Urinary bladder (tissue), 4 donors: ENCODE measurements around the gene TEX51. TPM values are rescaled to one million over a fixed set of nuclear protein-coding genes. Genes with fewer than 3 reads are reported as not detected.

ENCODE experiments used
- DNase-seq: peaks from one replicate; pipeline ENCODE4 v3.0.0-alpha.2; 2015; ENCODE audit errors: extremely low spot score
- H3K27ac ChIP-seq: one replicate; pipeline ENCODE4 v1.5.1; 2013; ENCODE audit warnings: low read depth, mild to moderate bottlenecking, moderate library complexity
- H3K36me3 ChIP-seq: one replicate; pipeline ENCODE4 v1.6.1; 2013; ENCODE audit warnings: mild to moderate bottlenecking, moderate library complexity; ENCODE audit not compliant: insufficient read depth
- H3K4me1 ChIP-seq: one replicate; pipeline ENCODE4 v1.6.1; 2013; ENCODE audit warnings: mild to moderate bottlenecking, moderate library complexity; ENCODE audit not compliant: insufficient read depth
- H3K4me3 ChIP-seq: one replicate; pipeline ENCODE4 v1.5.1; 2013; ENCODE audit warnings: low read depth, low read length
- WGBS: extraction: QIAGEN DNeasy Blood & Tissue Kit; methylation state at CpG from one replicate; pipeline ENCODE4 v1.1.7; 2013; 5-methylcytosine and 5-hydroxymethylcytosine counted together
- polyA plus RNA-seq: library from polyadenylated mRNA; stranded (reverse); fragments of 200-250 nt; gene quantifications from one replicate; pipeline ENCODE4 v1.2.3, GENCODE V29; 2013
- total RNA-seq: library from RNA; depleted of rRNA; stranded (reverse); fragments of >200 nt; gene quantifications from one replicate; pipeline ENCODE4 v1.2.3, GENCODE V29; 2014
- donor health status: healthy with polysubstance abuse.
- donor health status: healthy.

The TEX51 gene
- total and polyA plus RNA-seq, 2 donors, result not detected

DNA sequence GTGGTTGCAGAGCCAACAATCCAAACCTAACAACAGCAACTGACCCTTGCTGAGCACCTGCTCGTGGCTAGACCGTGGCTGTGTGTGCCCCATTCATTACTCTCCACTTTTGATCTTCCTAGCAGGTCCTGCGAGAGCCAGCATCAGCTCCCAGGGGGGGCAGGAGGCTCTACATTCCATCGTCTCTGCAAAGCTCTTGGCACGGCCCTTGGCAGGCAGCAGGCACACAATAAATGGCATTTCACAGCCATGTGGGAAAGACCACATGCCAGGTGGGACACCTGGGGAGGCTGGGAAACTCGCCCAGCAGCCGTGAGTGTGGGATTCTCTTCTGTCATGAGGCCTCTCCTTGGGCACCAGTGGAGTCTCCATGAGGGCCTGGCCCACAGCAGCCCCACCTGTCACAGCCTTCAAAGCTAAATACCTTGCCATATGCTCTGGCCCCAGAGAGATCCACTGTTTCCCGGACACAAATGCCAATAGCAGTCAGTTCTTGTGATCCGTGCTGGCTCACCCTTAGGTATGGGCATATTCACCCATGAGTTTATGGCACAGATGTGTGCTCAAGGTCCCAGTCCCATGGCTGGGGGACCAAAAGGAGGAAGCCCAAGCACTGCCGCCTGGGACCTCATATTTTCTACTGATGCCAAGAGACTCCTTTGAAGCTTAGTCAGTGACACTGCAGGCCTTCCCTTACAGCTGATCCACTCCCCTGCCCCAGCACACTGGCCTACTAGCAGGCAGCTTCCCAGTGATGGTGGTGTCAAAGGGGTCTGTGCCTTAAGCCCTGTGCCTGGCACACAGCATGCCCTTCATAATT, 6.8 kb upstream of the TEX51 start:
- Histone ChIP-seq H3K4me1 (no peaks in the 10 kb centered on the region), H3K27ac (no peak overlapping the region), H3K4me3 (no peak overlapping the region), H3K36me3 (no peaks in the 10 kb centered on the region)
- 65% methylated on average over 10 of the region's 10 CpGs for WGBS
- no peak for DNase-seq

DNA sequence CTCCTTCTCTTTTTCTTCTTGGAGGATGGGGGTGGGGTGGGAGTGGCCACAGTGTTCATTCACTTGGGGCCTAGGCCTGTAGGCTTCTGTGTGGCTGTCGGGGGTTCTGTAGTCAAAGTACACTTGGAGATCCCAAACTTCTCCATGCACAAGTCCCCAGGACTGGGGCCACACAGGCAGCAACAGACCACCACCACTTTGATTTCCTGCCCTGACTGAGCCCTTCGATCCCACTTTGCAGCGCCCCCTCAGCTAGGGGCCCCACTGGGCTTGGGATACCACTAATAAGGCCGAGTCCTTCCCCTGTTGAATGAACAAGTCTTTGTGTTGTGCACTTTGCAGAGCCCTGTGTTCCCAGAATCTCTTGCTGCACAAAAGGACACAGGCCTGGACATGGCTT, 5.5 kb upstream of the TEX51 start:
- 90% methylated on average over 4 of the region's 4 CpGs for WGBS
- Histone ChIP-seq H3K4me1 (no peaks in the 10 kb centered on the region), H3K27ac (no peak overlapping the region), H3K36me3 (no peaks in the 10 kb centered on the region), H3K4me3 (no peak overlapping the region)
- DNase-seq, result no peak

DNA sequence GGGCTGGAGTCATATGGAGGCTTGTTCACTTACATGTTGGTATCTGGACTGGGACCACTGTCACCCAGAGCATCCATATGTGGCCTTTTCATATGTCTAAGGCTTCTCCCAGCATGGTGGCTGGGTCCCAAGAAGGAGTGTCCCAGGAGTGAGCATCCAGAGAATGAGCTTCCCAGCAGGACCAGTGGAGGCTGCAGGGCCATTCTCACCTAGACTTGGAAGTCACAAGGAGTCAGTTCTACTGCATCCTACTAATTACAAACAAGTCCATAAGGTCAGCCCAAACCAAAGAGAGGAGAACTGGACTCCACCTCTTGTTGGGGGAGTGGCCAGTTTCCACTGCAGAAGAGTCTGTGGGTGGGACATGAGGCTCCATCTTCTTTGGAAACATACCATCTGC, 5.1 kb upstream of the TEX51 start:
- DNase-seq, result no peak
- Histone ChIP-seq H3K4me1 (no peaks in the 10 kb centered on the region), H3K27ac (no peak overlapping the region), H3K4me3 (no peak overlapping the region), H3K36me3 (no peaks in the 10 kb centered on the region)

DNA sequence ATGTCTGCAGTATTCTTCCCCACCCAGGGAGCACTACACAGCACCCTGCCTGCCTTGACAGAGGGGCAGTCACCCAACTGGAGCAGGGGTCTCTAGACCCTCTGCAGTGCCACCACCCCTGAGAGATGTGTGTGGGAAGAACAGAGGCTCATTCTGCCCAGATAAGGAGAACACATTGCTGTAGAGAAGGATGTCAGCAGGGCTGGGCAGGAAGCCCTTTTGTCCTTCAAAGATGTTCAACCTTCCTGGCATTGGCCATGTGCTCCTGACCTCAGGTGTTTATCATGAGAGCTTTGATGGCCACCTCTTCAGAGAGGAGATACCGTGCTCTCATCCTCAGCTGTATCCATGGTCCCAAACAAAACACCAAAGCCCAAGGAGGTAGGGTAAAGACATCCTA, 4.6 kb upstream of the TEX51 start:
- no peak overlapping the region for H3K4me3 ChIP-seq
- H3K36me3 ChIP-seq, result no peaks in the 10 kb centered on the region
- 82% methylated on average over 1 of the region's 1 CpG for WGBS
- H3K27ac ChIP-seq, result no peak overlapping the region
- no peak for DNase-seq
- H3K4me1 ChIP-seq, result no peaks in the 10 kb centered on the region

DNA sequence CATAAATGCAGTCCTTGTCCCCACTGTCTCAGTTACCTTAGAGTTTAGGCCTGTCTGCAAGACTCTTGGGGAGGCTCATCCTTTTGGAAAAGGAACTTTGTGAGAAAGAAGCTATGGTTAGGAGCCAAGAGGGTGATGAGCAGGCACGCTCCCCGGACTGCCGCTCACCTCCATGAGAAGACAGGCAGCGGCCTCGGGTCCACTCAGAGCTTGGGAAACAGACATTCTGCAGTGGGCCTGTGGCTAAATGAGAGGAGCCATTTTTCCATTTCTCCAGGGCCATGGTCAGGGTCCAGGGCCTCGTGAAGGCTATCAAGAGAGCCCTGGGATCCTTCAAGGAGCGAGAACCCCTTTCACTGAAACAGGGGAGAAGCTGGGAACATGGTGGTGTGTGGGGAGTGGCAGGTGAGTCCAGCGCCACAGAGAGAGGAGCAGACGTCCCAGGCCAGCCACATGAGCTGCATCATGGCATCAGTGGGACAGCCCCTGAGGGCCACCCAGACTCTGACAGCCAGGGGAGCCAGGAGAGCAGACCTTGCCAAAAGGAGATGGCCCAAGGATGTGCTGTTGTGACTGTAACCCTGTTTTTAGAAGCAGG, 4.0 kb upstream of the TEX51 start:
- Histone ChIP-seq H3K4me1 (no peaks in the 10 kb centered on the region), H3K36me3 (no peaks in the 10 kb centered on the region), H3K27ac (no peak overlapping the region), H3K4me3 (no peak overlapping the region)
- DNase-seq, result no peak
- WGBS, result 89% methylated on average over 9 of the region's 9 CpGs

DNA sequence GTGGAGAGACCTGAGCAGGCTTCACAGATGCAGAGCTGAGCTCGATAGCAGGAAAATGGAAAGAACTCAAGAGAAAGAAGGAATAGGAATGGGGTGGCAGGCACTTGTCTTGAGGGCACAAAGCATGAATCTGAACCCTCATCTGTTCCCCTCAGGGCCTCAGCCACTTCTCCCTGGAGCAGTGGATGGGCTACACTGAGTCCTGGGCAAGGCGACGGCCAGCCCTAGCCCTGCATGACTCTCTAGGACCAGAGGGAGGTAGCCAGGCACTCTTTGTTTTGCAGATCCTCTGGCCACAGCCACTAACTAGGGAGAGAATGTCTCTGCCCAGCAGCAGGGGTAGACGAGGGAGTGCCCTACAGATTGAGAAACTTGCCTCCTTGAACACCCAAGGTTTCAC, 3.4 kb upstream of the TEX51 start:
- no peak overlapping the region for H3K27ac ChIP-seq
- DNase-seq, result no peak
- WGBS, result 69% methylated on average over 4 of the region's 4 CpGs
- no peaks in the 10 kb centered on the region for H3K4me1 ChIP-seq
- no peaks in the 10 kb centered on the region for H3K36me3 ChIP-seq
- no peak overlapping the region for H3K4me3 ChIP-seq

DNA sequence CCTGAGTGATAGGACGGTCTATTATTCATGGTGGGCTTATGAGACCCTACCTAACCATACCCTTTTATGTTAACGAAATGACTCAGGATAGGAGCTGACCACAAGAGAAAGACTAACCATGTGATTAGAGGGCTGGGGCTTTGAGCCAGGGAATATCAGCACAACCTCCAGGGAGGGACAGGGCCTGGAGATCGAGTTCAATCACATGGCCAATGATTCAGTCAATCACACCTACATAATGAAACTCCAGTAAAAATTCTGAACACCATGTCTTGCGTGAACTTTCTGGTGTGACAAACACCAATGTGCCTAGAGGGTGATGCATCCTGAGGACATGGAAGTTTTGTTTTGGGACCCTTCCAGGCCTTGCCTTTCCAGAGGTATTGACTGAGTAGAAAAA, 2.2 kb upstream of the TEX51 start:
- Histone ChIP-seq H3K36me3 (no peaks in the 10 kb centered on the region), H3K4me3 (no peak overlapping the region), H3K4me1 (no peaks in the 10 kb centered on the region), H3K27ac (no peak overlapping the region)
- DNase-seq, result no peak
- 81% methylated on average over 4 of the region's 4 CpGs for WGBS

DNA sequence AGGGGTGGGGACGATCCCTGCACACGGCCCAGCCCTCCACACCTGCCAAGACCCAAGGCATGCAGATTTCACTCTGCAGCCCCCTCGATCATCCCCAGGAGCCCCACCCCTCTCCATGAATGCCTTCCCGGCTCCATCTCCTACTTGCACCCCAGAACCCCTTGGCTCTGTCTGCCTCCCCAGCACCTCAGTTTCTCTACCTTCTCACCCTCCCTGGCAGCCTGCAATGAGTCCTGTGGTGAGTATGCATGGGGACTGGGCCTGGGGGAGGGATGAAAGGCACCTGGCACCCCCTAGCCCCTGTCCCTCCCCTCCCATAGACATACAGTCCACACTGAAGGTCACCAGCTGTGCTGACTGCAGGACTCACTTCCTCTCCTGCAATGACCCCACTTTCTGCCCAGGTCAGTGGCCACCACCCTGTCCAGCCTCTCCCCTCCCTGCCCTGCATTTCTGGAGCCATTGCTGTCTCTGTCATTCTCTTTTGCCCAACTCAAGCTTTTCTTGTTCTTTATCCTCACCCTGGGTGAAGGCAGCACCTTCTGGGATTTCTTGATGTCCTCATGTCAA, 1.0 kb downstream of the TEX51 start:
- WGBS, result 84% methylated on average over 4 of the region's 4 CpGs
- no peak overlapping the region for H3K4me3 ChIP-seq

DNA sequence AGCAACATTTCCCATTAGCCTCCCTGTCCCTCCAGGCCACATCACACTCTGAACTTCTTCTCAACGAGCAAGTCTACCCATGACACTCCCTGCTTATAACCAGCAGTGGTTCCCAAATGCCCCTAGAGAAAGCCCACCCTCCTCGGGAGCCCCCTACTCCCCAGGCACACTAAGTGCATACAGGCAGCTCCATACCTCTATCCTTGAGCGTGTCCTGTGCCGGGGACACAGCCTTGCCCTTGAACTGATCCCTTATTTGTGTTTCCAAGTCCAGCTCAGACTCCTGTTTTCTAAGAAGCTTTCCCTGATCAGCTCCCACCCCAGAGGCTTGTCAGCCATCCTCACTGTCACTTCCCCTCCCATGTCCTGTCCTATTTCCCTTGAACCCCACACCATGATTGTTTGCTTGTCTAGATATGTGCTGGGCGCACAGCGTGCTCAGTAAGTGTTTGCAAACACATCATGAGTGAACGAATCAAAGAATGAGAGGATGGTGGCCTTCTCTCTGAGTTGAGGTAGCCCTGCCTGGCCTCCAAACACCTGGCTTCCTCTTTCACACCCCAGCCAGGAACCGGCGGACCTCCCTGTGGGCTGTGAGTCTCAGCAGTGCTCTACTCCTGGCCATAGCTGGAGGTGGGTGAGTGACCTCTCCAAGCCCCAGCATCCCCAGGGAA, 2.1 kb downstream of the TEX51 start:
- Histone ChIP-seq H3K4me1 (no peaks in the 10 kb centered on the region), H3K4me3 (no peak overlapping the region), H3K36me3 (no peaks in the 10 kb centered on the region), H3K27ac (no peak overlapping the region)
- no peak for DNase-seq
- 88% methylated on average over 9 of the region's 9 CpGs for WGBS

More for the DNA sequence above, 1.0 kb downstream of the TEX51 start:
- no peak for DNase-seq
- no peaks in the 10 kb centered on the region for H3K36me3 ChIP-seq
- H3K4me1 ChIP-seq, result no peaks in the 10 kb centered on the region
- H3K27ac ChIP-seq, result no peak overlapping the region

DNA sequence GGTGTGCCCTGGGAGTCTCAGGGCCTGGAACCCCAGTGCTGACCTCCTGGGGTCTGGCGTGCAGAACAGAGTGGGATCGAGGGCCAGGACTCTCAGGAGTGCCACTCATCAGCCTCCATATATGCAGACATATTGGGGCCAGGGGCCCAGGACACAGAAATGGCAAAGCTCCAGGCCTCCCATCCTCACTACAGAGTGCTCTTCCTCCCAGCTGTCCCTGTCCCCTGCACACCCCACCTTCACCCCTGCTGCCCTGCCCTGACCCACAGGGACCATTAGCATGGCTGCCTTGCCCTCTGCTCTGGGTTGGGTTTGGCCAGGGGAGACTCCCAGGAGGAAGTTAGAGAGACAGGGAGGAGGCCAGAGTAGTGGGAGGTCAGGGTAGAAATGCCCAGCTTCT, 2.8 kb downstream of the TEX51 start:
- Histone ChIP-seq H3K27ac (no peak overlapping the region), H3K4me3 (no peak overlapping the region), H3K4me1 (no peaks in the 10 kb centered on the region), H3K36me3 (no peaks in the 10 kb centered on the region)
- WGBS, result 86% methylated on average over 2 of the region's 2 CpGs
- DNase-seq, result no peak

DNA sequence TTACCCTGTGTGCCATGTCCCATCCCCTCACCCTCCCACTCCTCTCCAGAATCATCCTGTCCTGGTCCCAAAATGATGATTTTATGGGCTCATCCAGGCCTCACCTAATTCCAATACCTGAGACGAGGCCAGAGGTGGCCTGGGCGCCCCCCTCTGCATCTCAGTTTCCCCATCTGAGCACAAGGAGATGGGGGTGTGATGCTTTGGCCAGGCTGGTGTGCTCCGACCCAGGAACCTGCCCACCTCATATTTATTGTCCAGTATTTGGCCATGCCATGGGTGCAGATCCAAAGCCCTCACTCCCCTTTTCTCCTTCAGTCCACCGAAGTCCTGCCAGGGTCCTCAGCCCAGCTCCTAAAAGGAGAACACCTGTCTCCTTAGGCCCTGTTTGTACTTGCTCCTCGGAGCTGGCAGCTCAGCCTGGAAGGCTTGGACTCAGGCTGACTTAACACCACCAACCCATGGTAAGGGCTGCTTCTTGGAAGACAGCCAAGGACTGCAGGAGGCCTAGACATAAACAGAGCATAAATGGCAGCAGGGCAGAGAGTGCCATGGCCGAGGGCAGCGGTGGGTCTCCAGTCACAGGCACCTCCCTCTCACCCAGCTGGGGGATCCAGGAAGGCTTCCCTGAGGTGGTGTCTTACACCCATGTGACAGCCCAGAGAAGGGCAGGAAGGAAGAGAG, 3.6 kb downstream of the TEX51 start:
- no peak for DNase-seq
- 70% methylated on average over 7 of the region's 7 CpGs for WGBS
- no peak overlapping the region for H3K27ac ChIP-seq
- H3K4me1 ChIP-seq, result no peaks in the 10 kb centered on the region
- H3K36me3 ChIP-seq, result no peaks in the 10 kb centered on the region
- H3K4me3 ChIP-seq, result no peak overlapping the region

DNA sequence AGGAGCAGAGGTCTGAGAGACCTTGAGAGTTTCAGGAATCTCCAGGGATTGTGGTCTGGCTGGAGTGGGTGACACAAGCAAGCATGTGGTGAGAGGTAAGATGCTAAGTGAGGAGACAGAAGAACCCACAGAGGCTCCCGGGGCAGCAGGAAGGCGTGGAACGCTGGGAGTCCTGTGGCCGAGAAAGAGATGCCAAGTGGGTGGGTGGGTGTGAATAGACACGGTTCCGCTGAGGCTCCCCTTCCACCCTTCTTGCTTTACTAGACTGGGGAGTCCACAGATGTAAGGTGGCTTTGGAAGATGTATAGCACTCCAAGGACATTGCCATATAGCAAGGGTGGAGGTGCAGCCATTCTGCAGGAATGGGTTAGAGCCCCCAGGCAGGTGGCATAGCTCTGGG, 4.2 kb downstream of the TEX51 start:
- DNase-seq, result no peak
- Histone ChIP-seq H3K27ac (no peak overlapping the region), H3K4me3 (no peak overlapping the region), H3K4me1 (no peaks in the 10 kb centered on the region), H3K36me3 (no peaks in the 10 kb centered on the region)
- WGBS, result 86% methylated on average over 6 of the region's 6 CpGs

DNA sequence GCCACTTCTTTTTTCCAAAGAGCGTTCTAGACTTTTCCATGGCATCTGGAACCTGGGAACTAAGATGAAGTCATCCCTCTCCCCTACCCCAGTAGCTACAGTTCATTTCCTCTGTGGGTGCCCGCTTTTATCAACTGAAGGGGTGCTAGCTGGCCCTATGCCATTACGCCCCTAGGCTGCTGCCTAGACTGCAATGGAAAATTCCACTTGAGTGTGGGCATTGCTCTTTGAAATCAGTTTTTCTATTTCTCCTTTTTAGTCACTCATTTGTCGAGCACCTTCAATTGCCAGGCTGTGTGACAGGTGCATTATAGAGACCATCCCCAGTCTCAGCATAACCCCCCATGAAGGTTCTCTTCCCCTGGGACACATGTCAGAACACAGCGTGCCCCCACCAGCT, 7.3 kb downstream of the TEX51 start:
- DNase-seq, result no peak
- Histone ChIP-seq H3K4me3 (no peak overlapping the region), H3K4me1 (no peaks in the 10 kb centered on the region), H3K36me3 (no peaks in the 10 kb centered on the region), H3K27ac (no peak overlapping the region)
- 90% methylated on average over 5 of the region's 5 CpGs for WGBS
